GOT3 (cell line): ENCODE results near the gene BEST2.
A peak's percentile ranks its signal among the peaks of the same experiment; 100 is the strongest.

Experiments
- DNase-seq: peaks from one replicate; lab custom pipeline; 2025; ENCODE audit warnings: mixed read lengths; lab: John Stamatoyannopoulos, UW

BEST2 gene

GRCh38 chr19:12730064-12730463, 21.5 kb upstream of the BEST2 start:
- no peak for DNase-seq

GRCh38 chr19:12731337-12731736, 20.3 kb upstream of the BEST2 start:
- DNase-seq: no peak

- no peak for DNase-seq
These were observed 18.0 kb upstream of the BEST2 start for GRCh38 chr19:12733369-12734214.

- DNase-seq: peak; percentile 84
These were observed 14.4 kb upstream of the BEST2 start, which contains the start of gene GET3 for GRCh38 chr19:12736995-12737834. Gene GET3, plus strand, starts transcription at chr19:12737497. Its CDS starts 9 bp downstream, at chr19:12737506.

GRCh38 chr19:12737835-12738351, 13.7 kb upstream of the BEST2 start:
- no peak for DNase-seq

DNA sequence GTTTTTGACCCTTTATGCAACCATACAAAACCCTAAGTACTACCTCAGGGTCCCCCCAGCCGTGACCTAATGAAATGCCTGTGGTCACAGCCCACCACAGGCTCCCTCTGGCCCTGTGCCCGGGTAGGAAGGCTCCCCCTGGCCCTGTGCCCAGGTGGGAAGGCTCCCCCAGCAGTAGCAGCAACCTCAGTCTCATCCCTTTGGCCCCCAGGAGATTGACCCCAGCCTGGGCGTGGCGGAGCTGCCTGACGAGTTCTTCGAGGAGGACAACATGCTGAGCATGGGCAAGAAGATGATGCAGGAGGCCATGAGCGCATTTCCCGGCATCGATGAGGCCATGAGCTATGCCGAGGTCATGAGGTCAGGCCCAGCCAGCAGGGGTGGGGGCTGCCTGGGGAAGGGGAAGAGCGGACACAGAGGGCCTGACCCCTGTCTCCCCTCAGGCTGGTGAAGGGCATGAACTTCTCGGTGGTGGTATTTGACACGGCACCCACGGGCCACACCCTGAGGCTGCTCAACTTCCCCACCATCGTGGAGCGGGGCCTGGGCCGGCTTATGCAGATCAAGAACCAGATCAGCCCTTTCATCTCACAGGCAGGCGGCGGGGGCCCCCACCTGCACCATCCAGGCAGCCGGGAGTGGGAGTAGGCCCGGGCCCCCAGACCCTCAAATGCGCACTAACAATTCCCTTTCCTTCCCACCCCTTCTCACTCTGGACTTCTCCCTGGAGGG, 6.3 kb upstream of the BEST2 start:
- DNase-seq: no peak

DNA sequence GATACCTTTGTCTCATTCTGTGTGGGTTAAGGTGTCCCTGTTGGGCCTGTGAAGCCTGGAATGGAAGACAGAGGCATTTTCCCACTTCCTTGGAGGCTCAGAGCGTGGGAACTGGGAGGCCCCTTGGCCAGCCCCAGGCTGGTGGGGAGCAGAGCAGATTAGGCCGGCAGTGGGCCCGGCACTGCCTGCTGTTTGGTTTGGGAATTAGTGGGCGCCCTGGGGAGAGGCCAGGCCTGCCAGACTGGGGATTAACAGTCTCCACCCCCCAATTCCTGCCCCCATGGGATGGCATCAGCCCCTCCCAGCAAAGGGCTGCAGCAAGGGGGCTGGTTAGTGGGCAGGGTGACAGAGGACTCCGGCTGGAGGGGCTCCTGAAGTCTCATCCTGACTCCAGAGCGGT, 3.1 kb upstream of the BEST2 start:
- DNase-seq: no peak

DNA sequence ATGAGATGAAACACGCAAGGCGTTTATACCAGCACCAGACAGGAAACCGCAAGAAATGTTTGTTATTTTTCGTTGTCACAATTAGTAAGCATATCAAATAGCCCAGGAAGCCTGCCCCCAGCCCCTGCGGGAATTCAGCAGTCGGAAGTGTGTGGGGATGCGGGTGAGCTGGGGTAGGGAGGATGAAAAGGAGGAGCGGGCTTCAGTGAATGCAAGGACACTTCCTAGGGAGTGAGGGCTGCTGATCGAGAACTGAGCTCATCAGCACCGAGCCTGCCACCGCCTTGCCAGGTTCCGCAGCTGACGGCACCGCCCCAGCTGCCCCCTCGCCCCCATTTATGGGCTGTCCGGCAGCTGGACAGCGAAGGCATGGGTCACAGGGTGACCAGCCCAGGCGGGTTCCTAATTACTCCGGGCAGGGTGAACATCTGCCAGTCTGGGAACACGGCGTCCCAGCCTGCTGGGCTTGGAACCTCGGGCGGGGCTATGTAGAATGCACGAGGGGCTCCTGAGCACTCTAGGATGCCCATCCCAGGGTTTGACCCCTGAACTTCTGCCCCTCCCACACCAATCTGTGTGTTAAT, 1.6 kb upstream of the BEST2 start:
- no peak for DNase-seq

DNA sequence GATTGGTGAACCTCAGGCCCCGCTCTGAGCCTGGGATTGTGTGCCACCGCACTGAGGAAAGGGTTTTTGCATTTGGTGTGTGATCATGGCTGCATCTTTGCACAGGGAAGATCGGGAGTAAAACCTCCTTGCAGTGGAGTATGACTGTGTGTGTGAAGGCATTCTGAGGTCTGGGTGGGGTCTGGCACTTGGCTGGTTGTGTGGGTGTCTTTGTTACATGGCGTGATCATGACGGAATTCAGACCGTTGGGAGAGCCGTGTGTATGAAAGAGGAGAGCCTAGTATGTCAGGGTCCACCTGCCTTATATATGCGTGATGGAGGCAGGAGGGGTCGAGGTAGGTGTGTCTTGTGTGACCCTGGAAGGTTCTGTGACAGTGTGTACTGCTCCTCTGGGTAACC, 740 bp upstream of the BEST2 start:
- no peak for DNase-seq

GRCh38 chr19:12752056-12752781, 628 bp downstream of the BEST2 start:
- no peak for DNase-seq

DNA sequence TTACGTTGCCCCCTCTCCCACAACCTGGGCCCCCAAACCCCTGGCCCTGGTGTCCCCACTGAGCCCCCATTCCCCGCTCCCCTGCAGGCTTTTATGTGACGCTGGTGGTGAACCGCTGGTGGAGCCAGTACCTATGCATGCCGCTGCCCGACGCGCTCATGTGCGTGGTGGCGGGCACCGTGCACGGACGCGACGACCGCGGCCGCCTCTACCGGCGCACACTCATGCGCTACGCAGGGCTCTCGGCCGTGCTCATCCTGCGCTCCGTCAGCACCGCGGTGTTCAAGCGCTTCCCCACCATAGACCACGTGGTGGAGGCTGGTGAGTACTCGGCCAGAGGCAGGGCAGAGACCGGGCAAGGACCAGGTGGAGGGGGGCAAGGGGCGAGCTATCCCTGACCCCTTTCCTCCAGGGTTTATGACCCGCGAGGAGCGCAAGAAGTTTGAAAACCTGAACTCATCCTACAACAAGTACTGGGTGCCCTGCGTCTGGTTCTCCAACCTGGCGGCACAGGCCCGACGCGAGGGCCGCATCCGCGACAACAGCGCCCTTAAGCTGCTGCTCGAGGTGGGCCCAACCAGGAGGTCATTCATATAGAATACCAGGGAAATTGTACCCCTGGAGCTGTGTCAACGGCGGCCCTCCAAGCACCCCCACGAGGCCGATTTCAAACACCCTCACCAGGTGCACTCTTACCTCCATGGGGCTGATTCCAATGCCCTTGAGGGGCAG, 3.0 kb downstream of the BEST2 start:
- no peak for DNase-seq

GRCh38 chr19:12756150-12756883, 4.7 kb downstream of the BEST2 start:
- no peak for DNase-seq

DNA sequence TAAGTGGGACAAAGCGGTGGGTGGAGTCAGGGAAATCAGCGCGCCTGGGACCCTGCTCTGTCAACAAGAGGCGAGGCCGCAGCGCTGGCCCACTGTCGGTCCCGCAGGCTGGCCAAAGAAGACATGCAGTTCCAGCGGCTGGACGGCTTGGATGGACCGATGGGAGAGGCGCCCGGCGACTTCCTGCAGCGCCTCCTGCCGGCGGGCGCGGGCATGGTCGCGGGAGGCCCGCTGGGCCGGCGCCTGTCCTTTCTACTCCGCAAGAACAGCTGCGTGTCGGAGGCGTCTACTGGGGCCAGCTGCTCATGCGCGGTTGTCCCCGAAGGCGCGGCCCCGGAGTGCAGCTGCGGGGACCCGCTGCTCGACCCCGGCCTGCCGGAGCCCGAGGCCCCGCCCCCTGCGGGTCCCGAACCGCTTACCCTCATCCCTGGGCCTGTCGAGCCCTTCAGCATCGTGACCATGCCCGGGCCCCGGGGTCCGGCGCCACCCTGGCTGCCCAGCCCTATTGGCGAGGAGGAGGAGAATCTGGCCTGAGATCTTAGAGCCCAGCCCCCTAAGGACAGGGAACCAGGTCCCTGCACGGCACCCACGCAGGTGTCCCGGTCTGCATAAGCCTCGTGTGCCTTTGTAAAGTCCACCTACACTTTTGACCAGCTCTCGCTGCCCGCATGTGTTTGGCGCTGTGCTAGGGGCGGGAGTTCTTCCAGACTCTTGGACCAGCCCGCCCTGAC, 6.1 kb downstream of the BEST2 start:
- DNase-seq: peak; percentile 48

DNA sequence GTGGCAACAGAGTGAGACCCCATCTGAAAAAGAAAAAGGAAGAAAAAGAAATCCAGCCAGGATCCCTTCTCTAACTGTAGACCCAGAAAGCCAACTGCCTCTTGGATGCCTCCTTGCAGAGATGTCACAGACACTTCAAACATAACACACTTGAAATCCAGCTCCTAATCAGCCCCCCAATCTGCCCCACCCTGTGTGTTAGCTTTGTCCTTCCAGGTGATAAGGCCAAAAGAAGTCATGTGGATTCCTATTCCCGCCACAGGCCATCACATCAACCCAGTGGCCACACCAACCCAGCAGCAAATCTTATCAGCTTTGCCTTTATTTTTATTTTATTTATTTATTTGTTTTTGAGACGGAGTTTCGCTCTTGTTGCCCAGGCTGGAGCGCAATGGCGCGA, 8.1 kb downstream of the BEST2 start:
- DNase-seq: no peak

GRCh38 chr19:12763100-12763499, 11.5 kb downstream of the BEST2 start:
- DNase-seq: no peak

DNA sequence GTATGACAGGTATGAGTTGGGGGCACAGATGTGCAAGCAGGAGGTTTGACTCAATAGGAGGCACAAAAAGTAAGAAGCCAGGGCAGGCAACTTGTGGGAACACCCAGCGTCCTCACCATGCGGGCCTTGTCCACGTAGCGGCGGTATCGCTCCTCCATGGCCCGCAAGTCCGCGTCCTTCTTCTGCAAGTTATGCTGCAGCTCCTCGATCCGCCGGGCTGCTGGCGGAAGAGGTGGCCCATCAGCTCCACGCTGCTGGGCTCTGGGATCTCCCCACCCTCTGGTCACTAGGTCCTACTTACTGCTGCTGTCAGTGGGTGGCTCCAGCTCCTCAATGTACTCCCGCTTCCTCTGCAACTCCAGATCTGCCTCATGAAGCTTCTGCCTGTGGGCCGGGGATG, 13.1 kb downstream of the BEST2 start:
- DNase-seq: no peak

- DNase-seq: peak; percentile 27
These were observed 14.5 kb downstream of the BEST2 start for GRCh38 chr19:12766051-12766521.

DNA sequence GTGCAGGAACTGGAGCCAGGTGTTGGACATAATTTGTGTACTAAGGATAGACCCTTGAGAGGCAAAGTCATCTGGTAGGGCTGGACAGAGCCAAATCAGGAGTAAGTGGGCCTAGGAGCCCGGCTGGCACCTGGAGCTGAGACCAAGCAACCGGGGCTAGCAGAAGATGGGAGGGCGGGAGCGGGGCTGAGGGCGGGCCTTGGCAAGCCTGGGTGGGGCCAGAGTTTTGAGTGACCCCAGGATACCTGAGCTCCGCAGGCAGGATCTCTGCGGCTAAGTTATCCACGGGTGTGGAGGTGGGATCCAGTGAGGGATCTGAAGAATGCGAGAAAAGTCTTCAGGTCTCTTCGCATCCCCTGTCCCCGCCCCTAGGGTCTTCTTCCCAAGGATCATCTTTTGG, 15.6 kb downstream of the BEST2 start:
- no peak for DNase-seq

DNA sequence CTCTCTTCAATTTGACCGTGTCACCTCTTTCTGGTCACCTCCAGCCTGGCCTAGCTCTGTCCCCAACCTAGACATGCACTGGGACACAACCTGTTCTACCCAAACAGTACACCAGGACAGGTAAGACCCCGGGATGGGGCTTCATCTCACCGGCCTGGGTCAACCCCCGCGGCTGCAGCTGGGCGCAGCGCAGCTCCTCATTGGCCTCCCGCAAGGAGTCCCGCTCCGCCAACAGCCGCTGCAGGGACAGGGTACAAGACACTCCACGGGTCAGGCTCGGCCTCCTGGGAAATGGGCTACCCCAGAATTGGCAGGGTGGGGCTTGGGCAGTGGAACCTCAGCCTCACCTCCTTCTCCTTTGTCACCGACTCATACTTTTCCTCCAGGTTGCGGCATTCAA, 16.1 kb downstream of the BEST2 start:
- no peak for DNase-seq
